Mesenchymal stem cell (in vitro differentiated cells and primary cell): Measurements from ENCODE around the gene AIFM3.
A peak's percentile ranks its signal among the peaks of the same experiment; 100 is the strongest.

Experiments used
- DNase-seq: peaks from one replicate; pipeline ENCODE4 v3.0.0-alpha.2; 2013
- H2AFZ ChIP-seq: one replicate; pipeline ENCODE4 v1.6.1; 2013; ENCODE audit warnings: low read depth, mild to moderate bottlenecking, control low read depth, inconsistent platforms, low read length, moderate library complexity
- H2AK5ac ChIP-seq: 2 replicates; pipeline ENCODE4 v1.6.1; 2013; ENCODE audit warnings: low read length, moderate library complexity, mild to moderate bottlenecking, inconsistent platforms; ENCODE audit not compliant: severe bottlenecking
- H2BK120ac ChIP-seq: one replicate; pipeline ENCODE4 v1.6.1; 2013; ENCODE audit warnings: low read depth, mild to moderate bottlenecking, inconsistent platforms, low read length, moderate library complexity
- H2BK12ac ChIP-seq, 2 experiments: one replicate each; pipeline ENCODE4 v1.6.1; 2013; ENCODE audit warnings: inconsistent platforms in 2 of 2, low read length in 2 of 2, mild to moderate bottlenecking in 2 of 2, moderate library complexity in 2 of 2, control low read depth in 1 of 2
- H2BK15ac ChIP-seq: one replicate; pipeline ENCODE4 v1.6.1; 2013; ENCODE audit warnings: mild to moderate bottlenecking, low read depth, inconsistent platforms; ENCODE audit not compliant: poor library complexity, severe bottlenecking
- H2BK5ac ChIP-seq: 2 replicates; pipeline ENCODE4 v1.6.1; 2013; ENCODE audit warnings: low read depth, mild to moderate bottlenecking, low read length, control low read depth, inconsistent platforms; ENCODE audit not compliant: poor library complexity, severe bottlenecking
- H3K14ac ChIP-seq, 2 experiments: one replicate each; pipeline ENCODE4 v1.6.1; 2013; ENCODE audit warnings: inconsistent platforms in 2 of 2, low read length in 2 of 2, control low read depth in 1 of 2, mild to moderate bottlenecking in 1 of 2, moderate library complexity in 1 of 2
- H3K18ac ChIP-seq, 2 experiments: one replicate each; pipeline ENCODE4 v1.6.1; 2013; ENCODE audit warnings: inconsistent platforms in 2 of 2, low read length in 2 of 2, control low read depth in 1 of 2, low read depth in 1 of 2, mild to moderate bottlenecking in 1 of 2
- H3K23ac ChIP-seq, 2 experiments: one replicate each; pipeline ENCODE4 v1.6.1; 2013; ENCODE audit warnings: inconsistent platforms in 2 of 2, low read length in 2 of 2, mild to moderate bottlenecking in 2 of 2, moderate library complexity in 2 of 2, control low read depth in 1 of 2
- H3K27ac ChIP-seq: 2 replicates; pipeline ENCODE4 v1.5.1; 2013; ENCODE audit warnings: mild to moderate bottlenecking, moderate library complexity, low read length, control low read depth, inconsistent platforms; ENCODE audit not compliant: poor library complexity, severe bottlenecking
- H3K27me3 ChIP-seq, 2 experiments: 2 replicates each; pipeline versions ENCODE4 v1.6.1 to v1.7.0; 2013; ENCODE audit warnings: low read length in 2 of 2, mild to moderate bottlenecking in 2 of 2, moderate library complexity in 2 of 2, control low read depth in 1 of 2, inconsistent platforms in 1 of 2; ENCODE audit not compliant: control insufficient read depth in 1 of 2, insufficient read depth in 1 of 2
- H3K36me3 ChIP-seq, 2 experiments: 2 replicates each; pipeline versions ENCODE4 v1.6.1 to v1.7.0; 2013; ENCODE audit warnings: low read length in 2 of 2, control low read depth in 1 of 2, inconsistent platforms in 1 of 2, low read depth in 1 of 2, mild to moderate bottlenecking in 1 of 2; ENCODE audit not compliant: insufficient read depth in 2 of 2, control insufficient read depth in 1 of 2
- H3K4ac ChIP-seq, 2 experiments: one replicate each; pipeline ENCODE4 v1.6.1; 2013; ENCODE audit warnings: inconsistent platforms in 2 of 2, low read length in 2 of 2, mild to moderate bottlenecking in 2 of 2, moderate library complexity in 2 of 2, control low read depth in 1 of 2, low read depth in 1 of 2
- H3K4me1 ChIP-seq: 2 replicates; pipeline ENCODE4 v1.6.1; 2013; ENCODE audit warnings: low read depth, low read length, control low read depth; ENCODE audit not compliant: control insufficient read depth, insufficient read depth
- H3K4me2 ChIP-seq: 2 replicates; pipeline ENCODE4 v1.6.1; 2013; ENCODE audit warnings: low read length, mild to moderate bottlenecking, inconsistent platforms; ENCODE audit not compliant: poor library complexity, severe bottlenecking
- H3K4me3 ChIP-seq, 2 experiments: 2 replicates each; pipeline versions ENCODE4 v1.5.1 to v1.7.0; 2013; ENCODE audit warnings: low read length in 2 of 2, mild to moderate bottlenecking in 2 of 2, control low read depth in 1 of 2, low read depth in 1 of 2; ENCODE audit not compliant: insufficient read depth in 1 of 2
- H3K79me1 ChIP-seq: replicated peaks from 2 replicates; pipeline ENCODE4 v1.6.1; 2013; ENCODE audit warnings: mild to moderate bottlenecking, control low read depth, low read length, inconsistent platforms; ENCODE audit not compliant: poor library complexity, severe bottlenecking
- H3K9ac ChIP-seq: 2 replicates; pipeline ENCODE4 v1.7.0; 2013; ENCODE audit warnings: mild to moderate bottlenecking, low read length, moderate library complexity
- H3K9me3 ChIP-seq: 2 replicates; pipeline ENCODE4 v1.7.0; 2013; ENCODE audit warnings: mild to moderate bottlenecking, low read length; ENCODE audit not compliant: control insufficient read depth
- H4K8ac ChIP-seq: one replicate; pipeline ENCODE4 v1.6.1; 2013; ENCODE audit warnings: inconsistent platforms, mild to moderate bottlenecking, low read length, moderate library complexity
- H4K91ac ChIP-seq: one replicate; pipeline ENCODE4 v1.6.1; 2013; ENCODE audit warnings: mild to moderate bottlenecking, low read length, inconsistent platforms
- WGBS: methylation state at CpG from one replicate; pipeline ENCODE4 v1.1.7; 2013; ENCODE audit warnings: mixed read lengths; 5-methylcytosine and 5-hydroxymethylcytosine counted together

Gene AIFM3

DNA sequence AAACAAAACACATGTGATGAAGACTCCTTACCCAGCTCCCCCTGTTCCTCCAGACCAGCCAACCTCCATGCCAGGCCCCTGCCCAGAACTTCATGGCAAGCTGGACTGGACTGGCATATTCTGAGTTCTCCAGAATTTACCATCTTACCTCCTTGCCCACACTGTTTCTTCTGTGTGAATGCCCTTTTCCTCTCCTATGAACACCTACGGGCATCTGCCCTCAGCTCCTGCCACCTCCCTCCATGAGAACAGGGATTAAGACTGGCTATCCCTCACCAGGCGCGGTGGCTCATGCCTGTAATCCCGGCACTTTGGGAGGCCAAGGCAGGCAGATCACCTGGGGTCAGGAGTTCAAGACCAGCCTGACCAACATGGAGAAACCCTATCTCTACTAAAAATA, 6.4 kb upstream of the AIFM3 start:
- Histone ChIP-seq H2AK5ac (no peak overlapping the region), H3K4me2 (no peak overlapping the region), H3K14ac (no peak overlapping the region), H3K9ac (no peak overlapping the region), H3K4ac (no peak overlapping the region), H4K91ac (no peak overlapping the region), H3K18ac (no peak overlapping the region), H3K27me3 (peaks cover 14 to 29% of the 10 kb centered on the region in 2 experiments), H2BK5ac (no peak overlapping the region), H3K23ac (no peak overlapping the region), H3K4me1 (peaks cover 31% of the 10 kb centered on the region), H2BK15ac (no peak overlapping the region), H3K27ac (no peak overlapping the region), H2BK12ac (no peak overlapping the region), H3K9me3 (no peaks in the 10 kb centered on the region), H3K79me1 (peaks cover 11% of the 10 kb centered on the region), H2AFZ (no peak overlapping the region), H2BK120ac (no peak overlapping the region), H3K4me3 (no peak overlapping the region), H4K8ac (no peak overlapping the region), H3K36me3 (peaks cover 0 to 5% of the 10 kb centered on the region in 2 experiments)
- WGBS = 88% methylated on average over 4 of the region's 4 CpGs
- no peak for DNase-seq

- no peaks in the 10 kb centered on the region for H3K9me3 ChIP-seq
- H3K18ac ChIP-seq = no peak overlapping the region
- no peak overlapping the region for H2BK5ac ChIP-seq
- no peak overlapping the region for H3K4me3 ChIP-seq
- no peak overlapping the region for H3K27ac ChIP-seq
- peaks cover 16% of the 10 kb centered on the region for H3K4me1 ChIP-seq
- no peak overlapping the region for H4K91ac ChIP-seq
- H2BK12ac ChIP-seq = no peak overlapping the region
- no peak overlapping the region for H2AK5ac ChIP-seq
- H3K23ac ChIP-seq = no peak overlapping the region
- no peak overlapping the region for H4K8ac ChIP-seq
- no peaks in the 10 kb centered on the region for H3K36me3 ChIP-seq
- H3K27me3 ChIP-seq = peaks cover 30 to 46% of the 10 kb centered on the region in 2 experiments
- H3K14ac ChIP-seq = no peak overlapping the region
- H2BK15ac ChIP-seq = no peak overlapping the region
- 100% methylated on average over 1 of the region's 6 CpGs for WGBS
- H2BK120ac ChIP-seq = no peak overlapping the region
- H3K9ac ChIP-seq = no peak overlapping the region
- no peak for DNase-seq
- H3K4ac ChIP-seq = no peak overlapping the region
- H3K79me1 ChIP-seq = no peaks in the 10 kb centered on the region
- no peak overlapping the region for H3K4me2 ChIP-seq
- H2AFZ ChIP-seq = no peak overlapping the region
Observed at GRCh38 chr22:20962491-20962945, 4.5 kb upstream of the AIFM3 start.

- no peak for DNase-seq
- H3K79me1 ChIP-seq = no peaks in the 10 kb centered on the region
- no peak overlapping the region for H2BK120ac ChIP-seq
- no peak overlapping the region for H2BK12ac ChIP-seq
- no peak overlapping the region for H3K4me3 ChIP-seq
- H2BK5ac ChIP-seq = no peak overlapping the region
- no peak overlapping the region for H3K4ac ChIP-seq
- no peak overlapping the region for H3K4me2 ChIP-seq
- H3K27me3 ChIP-seq = peaks cover 33 to 47% of the 10 kb centered on the region in 2 experiments
- no peak overlapping the region for H3K27ac ChIP-seq
- H3K4me1 ChIP-seq = peaks cover 8% of the 10 kb centered on the region
- no peak overlapping the region for H4K91ac ChIP-seq
- no peak overlapping the region for H3K14ac ChIP-seq
- H2BK15ac ChIP-seq = no peak overlapping the region
- H2AK5ac ChIP-seq = no peak overlapping the region
- H4K8ac ChIP-seq = peak overlapping the region; percentile 9
- H3K23ac ChIP-seq = peak overlapping the region in 1 of 2 experiments; percentile 19
- H3K9ac ChIP-seq = no peak overlapping the region
- no peak overlapping the region for H2AFZ ChIP-seq
- H3K36me3 ChIP-seq = no peaks in the 10 kb centered on the region
- WGBS = 79% methylated on average over 7 of the region's 7 CpGs
- no peaks in the 10 kb centered on the region for H3K9me3 ChIP-seq
- no peak overlapping the region for H3K18ac ChIP-seq
Observed at GRCh38 chr22:20963201-20964052, 3.6 kb upstream of the AIFM3 start.

- Histone ChIP-seq H2AFZ (no peak overlapping the region), H4K91ac (no peak overlapping the region), H2AK5ac (no peak overlapping the region), H2BK12ac (no peak overlapping the region), H3K4me2 (peak overlapping the region; percentile 85), H3K4me3 (peak overlapping the region in 1 of 2 experiments; percentile 53), H3K27ac (no peak overlapping the region), H4K8ac (peak overlapping the region; percentile 9), H3K79me1 (no peaks in the 10 kb centered on the region), H3K23ac (peak overlapping the region in 1 of 2 experiments; percentile 19), H2BK15ac (no peak overlapping the region), H3K9me3 (no peaks in the 10 kb centered on the region), H3K27me3 (peaks cover 33 to 47% of the 10 kb centered on the region in 2 experiments), H3K14ac (no peak overlapping the region), H3K4ac (no peak overlapping the region), H3K4me1 (peaks cover 8% of the 10 kb centered on the region), H2BK5ac (no peak overlapping the region), H2BK120ac (no peak overlapping the region), H3K9ac (no peak overlapping the region), H3K18ac (no peak overlapping the region), H3K36me3 (no peaks in the 10 kb centered on the region)
- 84% methylated on average over 4 of the region's 6 CpGs for WGBS
- DNase-seq = no peak
Observed at GRCh38 chr22:20964090-20964798, 2.8 kb upstream of the AIFM3 start.
